Sigmoid colon (tissue), 3 donors: ENCODE results near the gene LNX2.

Experiments used
- POLR2A ChIP-seq, 2 donors: fragments of 450-650 bp; IDR thresholded peaks; one replicate each; pipeline ENCODE4 v1.6.1; 2016; ENCODE audit warnings: antibody characterized with exemption in 2 of 2, mild to moderate bottlenecking in 2 of 2, moderate library complexity in 2 of 2
- TF ChIP-seq, protein P1 (sequence below), 4 experiments: fragments of 450-650 bp in 3 of 4; fragments of 200-600 bp in 1 of 4; IDR thresholded peaks; one replicate each; pipeline ENCODE4 v1.5.1; 2016 to 2019; ENCODE audit warnings: antibody characterized with exemption in 4 of 4, mild to moderate bottlenecking in 3 of 4, moderate library complexity in 2 of 4

DNA sequence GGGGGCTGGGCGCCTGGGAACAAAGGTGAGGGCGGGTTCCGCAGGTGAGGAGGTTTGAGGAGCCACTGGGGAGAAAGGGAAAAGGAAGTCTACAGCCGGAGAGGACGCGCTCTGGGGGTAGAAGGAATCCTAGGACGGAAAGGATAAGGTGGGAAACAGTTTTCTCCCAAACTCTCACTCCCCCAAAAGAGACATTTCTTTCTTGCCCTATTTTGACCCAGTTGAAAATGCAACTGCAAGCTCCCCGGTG, 712 bp upstream of the LNX2 start:
- TF ChIP-seq, protein P1, sequence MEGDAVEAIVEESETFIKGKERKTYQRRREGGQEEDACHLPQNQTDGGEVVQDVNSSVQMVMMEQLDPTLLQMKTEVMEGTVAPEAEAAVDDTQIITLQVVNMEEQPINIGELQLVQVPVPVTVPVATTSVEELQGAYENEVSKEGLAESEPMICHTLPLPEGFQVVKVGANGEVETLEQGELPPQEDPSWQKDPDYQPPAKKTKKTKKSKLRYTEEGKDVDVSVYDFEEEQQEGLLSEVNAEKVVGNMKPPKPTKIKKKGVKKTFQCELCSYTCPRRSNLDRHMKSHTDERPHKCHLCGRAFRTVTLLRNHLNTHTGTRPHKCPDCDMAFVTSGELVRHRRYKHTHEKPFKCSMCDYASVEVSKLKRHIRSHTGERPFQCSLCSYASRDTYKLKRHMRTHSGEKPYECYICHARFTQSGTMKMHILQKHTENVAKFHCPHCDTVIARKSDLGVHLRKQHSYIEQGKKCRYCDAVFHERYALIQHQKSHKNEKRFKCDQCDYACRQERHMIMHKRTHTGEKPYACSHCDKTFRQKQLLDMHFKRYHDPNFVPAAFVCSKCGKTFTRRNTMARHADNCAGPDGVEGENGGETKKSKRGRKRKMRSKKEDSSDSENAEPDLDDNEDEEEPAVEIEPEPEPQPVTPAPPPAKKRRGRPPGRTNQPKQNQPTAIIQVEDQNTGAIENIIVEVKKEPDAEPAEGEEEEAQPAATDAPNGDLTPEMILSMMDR (IDR thresholded peaks at IDR 0.05): no peak
- no peak for TF ChIP-seq POLR2A (IDR thresholded peaks at IDR 0.05)
